ENCODE results near the gene SLC27A1. TPM values are rescaled to one million over a fixed set of nuclear protein-coding genes. Genes with fewer than 3 reads are reported as not detected.

The SLC27A1 gene
- total RNA-seq, 1 donor from 2014 or later, result 59.3 TPM

- H3K9me3 ChIP-seq (replicated peaks), result no peaks in the 10 kb centered on the region
- no peak for TF ChIP-seq CTCF (IDR thresholded peaks at IDR 0.05; ENCODE audit: borderline replicate concordance)
- H3K4me1 ChIP-seq, result peaks cover 4% of the 10 kb centered on the region
- intact Hi-C loops (cut with micrococcal nuclease), result no loop called here
- no peak within 1 kb of the TSS for H3K27ac ChIP-seq (replicated peaks)
- peaks cover 67% of the 10 kb centered on the region for H3K27me3 ChIP-seq (ENCODE audit: low read depth)
- no peak for DNase-seq
- H3K4me3 ChIP-seq, result no peak within 1 kb of the TSS
- H3K36me3 ChIP-seq, result no peaks in the 10 kb centered on the region
These were observed 9.7 kb upstream of the SLC27A1 start, which contains the start of gene NXNL1 for GRCh38 chr19:17460372-17461230. NXNL1 (minus strand) TSS chr19:17460926; CDS start chr19:17460869, 57 bp downstream.

GRCh38 chr19:17466487-17466850 lies 3.9 kb upstream of the SLC27A1 start:
- no peaks in the 10 kb centered on the region for H3K36me3 ChIP-seq
- intact Hi-C loops (cut with micrococcal nuclease), result no loop called here
- no peak overlapping the region for H3K4me3 ChIP-seq
- H3K9me3 ChIP-seq (replicated peaks), result no peaks in the 10 kb centered on the region
- no peak for TF ChIP-seq CTCF (IDR thresholded peaks at IDR 0.05; ENCODE audit: borderline replicate concordance)
- peaks cover 8% of the 10 kb centered on the region for H3K27me3 ChIP-seq (ENCODE audit: low read depth)
- peaks cover 43% of the 10 kb centered on the region for H3K4me1 ChIP-seq
- peak overlapping the region; percentile 97 for H3K27ac ChIP-seq (replicated peaks)
- DNase-seq, result no peak

- peaks cover 52% of the 10 kb centered on the region for H3K4me1 ChIP-seq
- intact Hi-C loops (cut with micrococcal nuclease), result no loop called here
- no peaks in the 10 kb centered on the region for H3K27me3 ChIP-seq (ENCODE audit: low read depth)
- DNase-seq, result no peak
- peak overlapping the region; percentile 93 for H3K4me3 ChIP-seq
- TF ChIP-seq CTCF (IDR thresholded peaks at IDR 0.05; ENCODE audit: borderline replicate concordance), result no peak
- H3K27ac ChIP-seq (replicated peaks), result peak overlapping the region; percentile 97
- H3K36me3 ChIP-seq, result no peaks in the 10 kb centered on the region
- no peaks in the 10 kb centered on the region for H3K9me3 ChIP-seq (replicated peaks)
These were observed 2.6 kb upstream of the SLC27A1 start for GRCh38 chr19:17467471-17468301.

- Histone ChIP-seq H3K4me1 (peaks cover 60% of the 10 kb centered on the region), H3K36me3 (peaks cover 5% of the 10 kb centered on the region), H3K4me3 (peak overlapping the region; percentile 93), H3K9me3 (replicated peaks) (no peaks in the 10 kb centered on the region), H3K27me3 (ENCODE audit: low read depth) (no peaks in the 10 kb centered on the region), H3K27ac (replicated peaks) (peak overlapping the region; percentile 97)
- no peak for TF ChIP-seq CTCF (IDR thresholded peaks at IDR 0.05; ENCODE audit: borderline replicate concordance)
- peak; percentile 83 for DNase-seq
- intact Hi-C loops (cut with micrococcal nuclease), result no loop called here
These were observed 1.8 kb upstream of the SLC27A1 start for GRCh38 chr19:17468302-17469091.

GRCh38 chr19:17469092-17469480 lies 1.2 kb upstream of the SLC27A1 start:
- no peak for TF ChIP-seq CTCF (IDR thresholded peaks at IDR 0.05; ENCODE audit: borderline replicate concordance)
- H3K4me1 ChIP-seq, result peaks cover 64% of the 10 kb centered on the region
- H3K36me3 ChIP-seq, result peaks cover 11% of the 10 kb centered on the region
- H3K4me3 ChIP-seq, result peak overlapping the region; percentile 93
- H3K27me3 ChIP-seq (ENCODE audit: low read depth), result no peaks in the 10 kb centered on the region
- no peaks in the 10 kb centered on the region for H3K9me3 ChIP-seq (replicated peaks)
- intact Hi-C loops (cut with micrococcal nuclease), result no loop called here
- no peak for DNase-seq
- peak overlapping the region; percentile 97 for H3K27ac ChIP-seq (replicated peaks)
